ENCODE measurements around the gene RABGEF1.
A peak's percentile ranks its signal among the peaks of the same experiment; 100 is the strongest.

RABGEF1 gene

GRCh38 chr7:66859339-66859738 lies 118.8 kb downstream of the RABGEF1 start:
- DNase-seq (ENCODE audit: low spot score) = no peak

- peak; percentile 12 for DNase-seq (ENCODE audit: low spot score)
Measured at GRCh38 chr7:66859794-66860645, 119.5 kb downstream of the RABGEF1 start.

GRCh38 chr7:66860767-66861166 lies 120.2 kb downstream of the RABGEF1 start:
- DNase-seq (ENCODE audit: low spot score) = no peak

Data from COLO829 (cell line).